K562 (cell line): ENCODE measurements around the gene ARHGAP29. TPM values are rescaled to one million over a fixed set of nuclear protein-coding genes. Genes with fewer than 3 reads are reported as not detected.

Experiments
- ATAC-seq: fragments of 200-7000 bp; cut with Tn5 transposase; 3 replicates; pipeline ENCODE4 v1.9.1; 2020; ENCODE audit warnings: moderate library complexity
- BruUV-seq: library from RNA; stranded (reverse); fragments of 400-500 nt; replicated peaks from 2 replicates; lab custom pipeline; 2021; lab: Mats Ljungman, UMichigan
- CTCF ChIA-PET: fragments of 300-600 bp; formaldehyde crosslinking; extraction: SDS; loops from one replicate; lab custom pipeline; 2021; ENCODE audit warnings: low intra/inter-chr PET ratio; lab: Yijun Ruan, JAX
- POLR2A ChIA-PET: fragments of 300-600, 350-650 bp; sonication (Branson Sonifier 250); formaldehyde crosslinking; extraction: SDS; loops from one replicate; lab custom pipeline; 2021; ENCODE audit warnings: antibody characterized with exemption, inconsistent platforms; lab: Yijun Ruan, JAX
- DNase-seq, 4 experiments: peaks; one replicate each; pipeline versions ENCODE4 v3.0.0 to v3.0.0-alpha.2; 2011 to 2018; ENCODE audit warnings: low spot score in 3 of 4, mixed read lengths in 3 of 4; ENCODE audit errors: extremely low read depth in 1 of 4
- FAIRE-seq: peaks from 2 replicates; lab custom pipeline; 2011; peaks lifted over from hg19 to GRCh38; lab: Jason Lieb, UNC
- H2AFZ ChIP-seq: 2 replicates; pipeline ENCODE4 v1.6.0; 2011; ENCODE audit warnings: low read depth, low read length, control low read depth, inconsistent platforms
- H3K27ac ChIP-seq: fragments of 200-600 bp; 3 replicates; pipeline ENCODE4 v1.8.0; 2011; ENCODE audit warnings: low read depth, mild to moderate bottlenecking, control low read depth, inconsistent platforms, low read length, moderate library complexity, mixed read lengths; ENCODE audit errors: extremely low read depth
- H3K27me3 ChIP-seq, 2 experiments: fragments of 300-600 bp in 1 of 2; 2 replicates in 1 of 2; 3 replicates in 1 of 2; pipeline versions ENCODE4 v1.6.0 to v1.8.0; 2011; ENCODE audit warnings: inconsistent platforms in 2 of 2, low read length in 2 of 2, mild to moderate bottlenecking in 1 of 2, mixed read lengths in 1 of 2, moderate library complexity in 1 of 2; ENCODE audit not compliant: control insufficient read depth in 2 of 2, insufficient read depth in 2 of 2
- H3K36me3 ChIP-seq: fragments of 300-600 bp; 3 replicates; pipeline ENCODE4 v1.8.0; 2011; ENCODE audit warnings: mild to moderate bottlenecking, low read length, inconsistent platforms; ENCODE audit not compliant: control insufficient read depth, insufficient read depth
- H3K4me1 ChIP-seq, 2 experiments: fragments of 200-600 bp in 1 of 2; replicated peaks in 1 of 2; 2 replicates in 1 of 2; 3 replicates in 1 of 2; pipeline versions ENCODE4 v1.5.1 to v1.8.0; 2011; ENCODE audit warnings: inconsistent platforms in 2 of 2, low read length in 2 of 2, mild to moderate bottlenecking in 1 of 2, mixed read lengths in 1 of 2, moderate library complexity in 1 of 2; ENCODE audit not compliant: control insufficient read depth in 2 of 2, insufficient read depth in 2 of 2
- H3K4me2 ChIP-seq: 2 replicates; pipeline ENCODE4 v1.6.1; 2011; ENCODE audit warnings: low read length, control low read depth, inconsistent platforms, mixed read lengths; ENCODE audit not compliant: insufficient read depth
- H3K4me3 ChIP-seq: fragments of 200-600 bp; sonication (generic), shearing (Covaris generic); 2 replicates; pipeline ENCODE4 v1.5.1; 2016; ENCODE audit warnings: control low read depth, inconsistent platforms
- H3K79me2 ChIP-seq: fragments of 200-600 bp; 3 replicates; pipeline ENCODE4 v1.8.0; 2011; ENCODE audit warnings: low read length, inconsistent platforms; ENCODE audit not compliant: control insufficient read depth, insufficient read depth
- H3K9ac ChIP-seq, 2 experiments: 2 replicates each; pipeline versions ENCODE4 v1.6.0 to v1.6.1; 2011; ENCODE audit warnings: low read depth in 2 of 2, low read length in 2 of 2, control low read depth in 1 of 2, inconsistent platforms in 1 of 2, mild to moderate bottlenecking in 1 of 2, mixed read lengths in 1 of 2; ENCODE audit not compliant: insufficient read depth in 1 of 2
- H3K9me1 ChIP-seq: one replicate; pipeline ENCODE4 v1.6.0; 2011; ENCODE audit warnings: inconsistent platforms, mild to moderate bottlenecking, low read length, moderate library complexity; ENCODE audit not compliant: control insufficient read depth, insufficient read depth
- H3K9me3 ChIP-seq: replicated peaks from 2 replicates; pipeline ENCODE4 v1.5.1; 2011; ENCODE audit warnings: low read depth, low read length, inconsistent platforms; ENCODE audit not compliant: control insufficient read depth, insufficient read depth
- H4K20me1 ChIP-seq: replicated peaks from 2 replicates; pipeline ENCODE4 v1.6.1; 2011; ENCODE audit warnings: low read length, inconsistent platforms, mixed read lengths; ENCODE audit not compliant: control insufficient read depth, insufficient read depth
- BRCA1 ChIP-seq, 2 experiments: fragments of 450-650 bp in 1 of 2; sonication (generic) in 1 of 2; formaldehyde crosslinking in 1 of 2; IDR thresholded peaks; 2 replicates each; pipeline versions ENCODE4 v1.5.0 to v1.6.1; 2017 to 2020; ENCODE audit warnings: mild to moderate bottlenecking in 1 of 2, missing genetic modification reagents in 1 of 2
- HNRNPLL ChIP-seq: fragments of 200-400 bp; formaldehyde crosslinking; IDR thresholded peaks from 2 replicates; pipeline ENCODE4 v1.6.1; 2017; ENCODE audit warnings: low read length, low read depth, mild to moderate bottlenecking; ENCODE audit not compliant: poor library complexity, severe bottlenecking
- JUNB ChIP-seq: fragments of 450-650 bp; formaldehyde crosslinking; conservative IDR thresholded peaks from 2 replicates; pipeline ENCODE4 v1.4.0; 2020; ENCODE audit warnings: mild to moderate bottlenecking
- TAF7 ChIP-seq: fragments of 450-650 bp; IDR thresholded peaks from 2 replicates; pipeline ENCODE4 v1.6.1; 2016; ENCODE audit warnings: missing genetic modification characterization, missing compliant biosample characterization
- WGBS: fragments of 100-300 bp; shearing (Covaris generic); methylation state at CpG from one replicate; pipeline ENCODE4 v1.1.6; 2016; ENCODE audit warnings: low coverage, mixed read lengths; ENCODE audit not compliant: insufficient coverage; ENCODE audit errors: missing lambda C conversion rate; 5-methylcytosine and 5-hydroxymethylcytosine counted together
- in situ Hi-C: fragments of 300-500 bp; cut with MboI; formaldehyde crosslinking; loops from 4 replicates; pipeline ENCODE4 v1.15.0; 2018; ENCODE audit warnings: inconsistent platforms, mixed read lengths
- intact Hi-C: fragments of 100-400 bp; cut with micrococcal nuclease; formaldehyde crosslinking; loops from 2 replicates; pipeline ENCODE4 v1.14.2; 2022
- polyA plus RNA-seq, 8 experiments: library from polyadenylated mRNA; depleted of rRNA in 4 of 8; stranded (reverse) in 5 of 8; unstranded in 3 of 8; fragments of >200 nt; fragmentation: Nextera tagmentation in 2 of 8; fragmentation: Illumina TruSeq in 1 of 8; extraction: Ambion mirVana in 2 of 8; extraction: Trizol in 1 of 8; gene quantifications; 2 replicates each; pipeline versions ENCODE4 v1.2.1 to v1.2.3, GENCODE V29; 2011 to 2014; ENCODE audit warnings: inconsistent platforms in 1 of 8, missing spikeins in 1 of 8
- total RNA-seq, 7 experiments: library from RNA; depleted of rRNA in 6 of 7; stranded (reverse); fragments of >200 nt in 6 of 7; fragmentation: Illumina TruSeq in 2 of 7; extraction: Trizol in 2 of 7; gene quantifications; 2 replicates each; pipeline versions ENCODE4 v1.2.1 to v1.2.3, GENCODE V29; 2011 to 2021; ENCODE audit warnings: low replicate concordance in 1 of 7
- TF ChIP-seq, protein P1 (sequence below), 2 experiments: fragments of 450-650 bp; conservative IDR thresholded peaks; 2 replicates each; pipeline ENCODE4 v1.6.1; 2017; ENCODE audit warnings: mild to moderate bottlenecking in 2 of 2, moderate library complexity in 2 of 2

Gene ARHGAP29
- total and polyA plus RNA-seq, 9 of the 15 experiments (the other 6 are each of a cell fraction or from before 2014, with no cell fraction given), result under 0.01 to 0.13 (median 0.02) TPM; not detected in 5

DNA sequence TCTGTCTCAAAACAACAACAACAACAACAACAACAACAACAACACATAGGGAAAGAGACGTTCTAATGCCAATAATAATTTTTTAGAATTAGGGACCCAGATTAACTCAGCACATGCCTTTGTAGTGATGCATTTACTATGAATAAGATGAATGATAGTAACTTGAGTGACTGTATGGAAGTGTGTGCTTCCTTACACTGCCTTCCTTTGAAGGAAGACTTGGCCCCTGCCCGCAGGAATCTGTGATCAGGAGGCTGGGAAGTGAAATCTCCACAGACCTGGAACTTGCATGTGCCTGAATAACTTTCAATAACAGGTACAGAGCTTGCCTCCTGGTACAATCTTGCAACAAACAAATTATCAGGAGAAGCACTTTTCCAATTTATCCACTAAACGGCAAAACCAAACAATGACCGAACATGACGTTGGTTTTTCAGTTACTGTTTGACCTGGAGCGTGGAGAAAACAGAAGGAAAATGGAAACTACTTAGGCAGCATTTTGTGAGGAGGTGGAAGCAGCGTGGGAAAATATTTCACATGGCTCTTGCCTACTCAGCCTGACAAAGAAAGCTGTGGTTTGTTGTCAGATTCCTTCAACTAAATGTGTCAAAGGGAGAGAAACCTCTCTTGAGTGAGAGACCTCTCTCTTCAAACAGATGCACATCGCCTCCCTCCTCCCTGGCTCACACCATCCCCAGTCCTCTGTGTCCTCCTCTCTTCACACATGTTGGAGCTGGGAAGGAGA lies 106.4 kb downstream of the ARHGAP29 start:
- POLR2A ChIA-PET, result interaction anchor here (0.6 kb wide), 1 partner anchor 47 kb away, joined by 3 read pairs; no protein-coding TSS in a partner anchor
- Histone ChIP-seq H3K36me3 (no peaks in the 10 kb centered on the region), H4K20me1 (0 out of 2 replicates have a peak, but pooled peaks cover under 1% of the 10 kb centered on the region), H3K4me1 (no peaks in the 10 kb centered on the region), H3K4me2 (no peak overlapping the region), H3K9ac (no peak overlapping the region), H3K27me3 (0 out of 5 replicates have a peak, but pooled peaks cover 0 to 4% of the 10 kb centered on the region in 2 experiments), H3K79me2 (no peaks in the 10 kb centered on the region)
- in situ Hi-C loops, result no loop called here
- FAIRE-seq, result no peak
- no TSS peak for BruUV-seq
- TF ChIP-seq BRCA1 (IDR thresholded peaks at IDR 0.05) (no peak), BRCA1 (CRISPR knock-in tag; IDR thresholded peaks at IDR 0.05) (no peak), JUNB (CRISPR knock-in tag) (no peak), HNRNPLL (no peak), TAF7 (tag) (no peak)
- TF ChIP-seq, protein P1, sequence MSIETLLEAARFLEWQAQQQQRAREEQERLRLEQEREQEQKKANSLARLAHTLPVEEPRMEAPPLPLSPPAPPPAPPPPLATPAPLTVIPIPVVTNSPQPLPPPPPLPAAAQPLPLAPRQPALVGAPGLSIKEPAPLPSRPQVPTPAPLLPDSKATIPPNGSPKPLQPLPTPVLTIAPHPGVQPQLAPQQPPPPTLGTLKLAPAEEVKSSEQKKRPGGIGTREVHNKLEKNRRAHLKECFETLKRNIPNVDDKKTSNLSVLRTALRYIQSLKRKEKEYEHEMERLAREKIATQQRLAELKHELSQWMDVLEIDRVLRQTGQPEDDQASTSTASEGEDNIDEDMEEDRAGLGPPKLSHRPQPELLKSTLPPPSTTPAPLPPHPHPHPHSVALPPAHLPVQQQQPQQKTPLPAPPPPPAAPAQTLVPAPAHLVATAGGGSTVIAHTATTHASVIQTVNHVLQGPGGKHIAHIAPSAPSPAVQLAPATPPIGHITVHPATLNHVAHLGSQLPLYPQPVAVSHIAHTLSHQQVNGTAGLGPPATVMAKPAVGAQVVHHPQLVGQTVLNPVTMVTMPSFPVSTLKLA (conservative IDR thresholded peaks at IDR 0.05), result no peak
- TF ChIP-seq, all 486 proteins: peak for 0
- Histone ChIP-seq H3K27ac (no peak overlapping the region), H3K9me3 (no peaks in the 10 kb centered on the region), H3K4me3 (no peak overlapping the region), H2AFZ (no peak overlapping the region), H3K9me1 (no peaks in the 10 kb centered on the region)
- CTCF ChIA-PET, result no interaction called here
- intact Hi-C loops, result no loop called here
- ATAC-seq (no peak), DNase-seq (no peak)
- WGBS, result 1% methylated on average over 8 of the region's 8 CpGs
